Endothelial cell of umbilical vein (primary cell): ENCODE data around the gene BMX. TPM values are rescaled to one million over a fixed set of nuclear protein-coding genes. Genes with fewer than 3 reads are reported as not detected.

Experiments
- BruUV-seq: library from RNA; stranded (reverse); fragments of 400-500 nt; replicated peaks from 2 replicates; lab custom pipeline; 2021; lab: Mats Ljungman, UMichigan
- CTCF ChIA-PET: fragments of 300-600, 350-600 bp; sonication (Branson Sonifier 250); formaldehyde crosslinking; loops from one replicate; lab custom pipeline; 2021; ENCODE audit warnings: antibody characterized with exemption, inconsistent platforms; lab: Charles Lee
- POLR2A ChIA-PET: fragments of 300-600, 350-600 bp; sonication (Branson Sonifier 250); formaldehyde crosslinking; loops from one replicate; lab custom pipeline; 2021; ENCODE audit warnings: antibody characterized with exemption, inconsistent platforms; lab: Charles Lee
- DNase-seq: peaks from one replicate; pipeline ENCODE4 v3.0.0-alpha.2; 2011; ENCODE audit warnings: low read depth, low spot score
- FAIRE-seq: peaks from 2 replicates; lab custom pipeline; 2011; peaks lifted over from hg19 to GRCh38; lab: Jason Lieb, UNC
- H2AFZ ChIP-seq: 2 replicates; pipeline ENCODE4 v1.6.0; 2012; ENCODE audit warnings: low read depth, low read length, control low read depth, inconsistent platforms
- H3K27ac ChIP-seq: 2 replicates; pipeline ENCODE4 v1.5.1; 2011; ENCODE audit warnings: low read depth, mild to moderate bottlenecking, control low read depth, low read length, moderate library complexity; ENCODE audit not compliant: insufficient read depth
- H3K27me3 ChIP-seq, 2 experiments: 2 replicates each; pipeline versions ENCODE4 v1.6.0 to v1.6.1; 2011; ENCODE audit warnings: low read length in 2 of 2, mixed read lengths in 1 of 2; ENCODE audit not compliant: control insufficient read depth in 2 of 2, insufficient read depth in 2 of 2
- H3K36me3 ChIP-seq, 2 experiments: 2 replicates in 1 of 2; 3 replicates in 1 of 2; pipeline ENCODE4 v1.5.1; 2011; ENCODE audit warnings: low read length in 2 of 2, mild to moderate bottlenecking in 1 of 2, moderate library complexity in 1 of 2; ENCODE audit not compliant: control insufficient read depth in 2 of 2, insufficient read depth in 2 of 2; ENCODE audit errors: extremely low read depth in 1 of 2
- H3K4me1 ChIP-seq: 3 replicates; pipeline ENCODE4 v1.5.1; 2011; ENCODE audit warnings: mild to moderate bottlenecking, low read length; ENCODE audit not compliant: control insufficient read depth, insufficient read depth; ENCODE audit errors: extremely low read depth
- H3K4me2 ChIP-seq: 2 replicates; pipeline ENCODE4 v1.6.1; 2011; ENCODE audit warnings: low read length, control low read depth, mixed read lengths; ENCODE audit not compliant: insufficient read depth
- H3K4me3 ChIP-seq, 3 experiments: fragments of 200-600 bp in 1 of 3; sonication (generic), shearing (Covaris generic) in 1 of 3; replicated peaks in 1 of 3; 2 replicates each; pipeline ENCODE4 v1.5.1; 2011 to 2016; ENCODE audit warnings: control low read depth in 3 of 3, low read length in 3 of 3, mild to moderate bottlenecking in 2 of 3, inconsistent platforms in 1 of 3, low read depth in 1 of 3, moderate library complexity in 1 of 3; ENCODE audit not compliant: insufficient read depth in 1 of 3
- H3K79me2 ChIP-seq: 2 replicates; pipeline ENCODE4 v1.6.0; 2012; ENCODE audit warnings: low read length, inconsistent platforms; ENCODE audit not compliant: control insufficient read depth, insufficient read depth
- H3K9ac ChIP-seq: replicated peaks from 2 replicates; pipeline ENCODE3; 2011; ENCODE audit warnings: low read length, control low read depth; ENCODE audit not compliant: insufficient read depth; ENCODE audit errors: extremely low read depth
- H3K9me1 ChIP-seq: replicated peaks from 3 replicates; pipeline ENCODE4 v1.6.0; 2011; ENCODE audit warnings: mild to moderate bottlenecking, low read length; ENCODE audit not compliant: control insufficient read depth, insufficient read depth; ENCODE audit errors: extremely low read depth
- H3K9me3 ChIP-seq: replicated peaks from 2 replicates; pipeline ENCODE4 v1.5.1; 2012; ENCODE audit warnings: low read length, inconsistent platforms; ENCODE audit not compliant: control insufficient read depth, insufficient read depth
- H4K20me1 ChIP-seq: replicated peaks from 2 replicates; pipeline ENCODE3; 2011; ENCODE audit warnings: mild to moderate bottlenecking, low read length; ENCODE audit not compliant: control insufficient read depth, insufficient read depth; ENCODE audit errors: extremely low read depth
- EZH2 ChIP-seq: IDR thresholded peaks from 2 replicates; pipeline ENCODE4 v1.6.1; 2012; ENCODE audit warnings: borderline replicate concordance, low read depth, mild to moderate bottlenecking, moderate library complexity, low read length, inconsistent platforms; ENCODE audit not compliant: severe bottlenecking
- FOS ChIP-seq: IDR thresholded peaks from 2 replicates; pipeline ENCODE4 v1.6.1; 2011; ENCODE audit warnings: mild to moderate bottlenecking, low read length, moderate library complexity, borderline replicate concordance; ENCODE audit not compliant: insufficient read depth
- GATA2 ChIP-seq: IDR thresholded peaks from 2 replicates; pipeline ENCODE4 v1.7.0; 2011; ENCODE audit warnings: low read depth, mild to moderate bottlenecking, moderate library complexity, mixed read lengths, low read length; ENCODE audit not compliant: insufficient read length, insufficient read depth
- JUN ChIP-seq: IDR thresholded peaks from 2 replicates; pipeline ENCODE4 v1.6.1; 2011; ENCODE audit warnings: borderline replicate concordance, low read depth; ENCODE audit not compliant: insufficient read length, insufficient read depth
- MYC ChIP-seq: IDR thresholded peaks from one replicate; pipeline ENCODE4 v1.6.1; 2011; ENCODE audit warnings: mild to moderate bottlenecking, low read depth, low read length
- POLR2A ChIP-seq: IDR thresholded peaks from 2 replicates; pipeline ENCODE4 v1.6.1; 2012; ENCODE audit warnings: low read depth, mild to moderate bottlenecking, control low read depth, low read length
- POLR2AphosphoS5 ChIP-seq: IDR thresholded peaks from 2 replicates; pipeline ENCODE4 v1.6.1; 2012; ENCODE audit warnings: low read depth, mild to moderate bottlenecking, control low read depth, low read length, moderate library complexity; ENCODE audit not compliant: insufficient read depth
- dilution Hi-C: fragments of 300-500 bp; cut with MboI; formaldehyde crosslinking; loops from one replicate; pipeline ENCODE4 v1.15.0; 2019; ENCODE audit warnings: low sequenced_read_pairs; ENCODE audit not compliant: extremely low pct_ligation_motif_present
- intact Hi-C: fragments of 100-400 bp; cut with micrococcal nuclease; formaldehyde crosslinking; loops from one replicate; pipeline ENCODE4 v1.10.0; 2022
- polyA plus RNA-seq, 4 experiments: library from polyadenylated mRNA; depleted of rRNA in 3 of 4; stranded (reverse) in 3 of 4; unstranded in 1 of 4; fragments of >200 nt; gene quantifications; 2 replicates each; pipeline versions ENCODE4 v1.2.1 to v1.2.3, GENCODE V29; 2011 to 2012; ENCODE audit warnings: missing spikeins in 1 of 4
- total RNA-seq: library from RNA; stranded (reverse); gene quantifications from 2 replicates; pipeline ENCODE4 v1.2.3, GENCODE V29; 2021
- TF ChIP-seq, protein P1 (sequence below): IDR thresholded peaks from 2 replicates; pipeline ENCODE4 v1.6.1; 2011; ENCODE audit not compliant: insufficient read depth, insufficient read length
- TF ChIP-seq, protein P2 (sequence below), 2 donors: IDR thresholded peaks; 1 replicate in 1 of 2; 2 replicates in 1 of 2; pipeline ENCODE4 v1.5.1; 2011; ENCODE audit warnings: low read length in 2 of 2, mild to moderate bottlenecking in 2 of 2, moderate library complexity in 2 of 2, control low read depth in 1 of 2, inconsistent platforms in 1 of 2, low read depth in 1 of 2; ENCODE audit not compliant: insufficient read depth in 1 of 2; ENCODE audit errors: extremely low read depth in 1 of 2

Gene BMX
- total and polyA plus RNA-seq, 2 donors (not counting 3 experiments of a cell fraction or from before 2014, with no cell fraction given) = 49.8 to 105 TPM

GRCh38 chrX:15600049-15600448 is 99.4 kb downstream of the BMX start:
- Histone ChIP-seq H3K4me2 (no peak overlapping the region), H3K4me3 (no peak overlapping the region), H3K9ac (no peak overlapping the region), H3K36me3 (no peaks in the 10 kb centered on the region), H4K20me1 (no peaks in the 10 kb centered on the region), H3K79me2 (no peaks in the 10 kb centered on the region), H3K9me1 (no peaks in the 10 kb centered on the region), H3K9me3 (no peaks in the 10 kb centered on the region), H3K4me1 (no peaks in the 10 kb centered on the region), H3K27me3 (no peaks in the 10 kb centered on the region), H3K27ac (no peak overlapping the region), H2AFZ (no peak overlapping the region)
- TF ChIP-seq POLR2AphosphoS5 (no peak), POLR2A (no peak), EZH2 (no peak), MYC (no peak), JUN (no peak), FOS (no peak), GATA2 (no peak)
- TF ChIP-seq, protein P1, sequence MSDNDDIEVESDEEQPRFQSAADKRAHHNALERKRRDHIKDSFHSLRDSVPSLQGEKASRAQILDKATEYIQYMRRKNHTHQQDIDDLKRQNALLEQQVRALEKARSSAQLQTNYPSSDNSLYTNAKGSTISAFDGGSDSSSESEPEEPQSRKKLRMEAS = no peak
- TF ChIP-seq, protein P2, sequence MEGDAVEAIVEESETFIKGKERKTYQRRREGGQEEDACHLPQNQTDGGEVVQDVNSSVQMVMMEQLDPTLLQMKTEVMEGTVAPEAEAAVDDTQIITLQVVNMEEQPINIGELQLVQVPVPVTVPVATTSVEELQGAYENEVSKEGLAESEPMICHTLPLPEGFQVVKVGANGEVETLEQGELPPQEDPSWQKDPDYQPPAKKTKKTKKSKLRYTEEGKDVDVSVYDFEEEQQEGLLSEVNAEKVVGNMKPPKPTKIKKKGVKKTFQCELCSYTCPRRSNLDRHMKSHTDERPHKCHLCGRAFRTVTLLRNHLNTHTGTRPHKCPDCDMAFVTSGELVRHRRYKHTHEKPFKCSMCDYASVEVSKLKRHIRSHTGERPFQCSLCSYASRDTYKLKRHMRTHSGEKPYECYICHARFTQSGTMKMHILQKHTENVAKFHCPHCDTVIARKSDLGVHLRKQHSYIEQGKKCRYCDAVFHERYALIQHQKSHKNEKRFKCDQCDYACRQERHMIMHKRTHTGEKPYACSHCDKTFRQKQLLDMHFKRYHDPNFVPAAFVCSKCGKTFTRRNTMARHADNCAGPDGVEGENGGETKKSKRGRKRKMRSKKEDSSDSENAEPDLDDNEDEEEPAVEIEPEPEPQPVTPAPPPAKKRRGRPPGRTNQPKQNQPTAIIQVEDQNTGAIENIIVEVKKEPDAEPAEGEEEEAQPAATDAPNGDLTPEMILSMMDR (IDR thresholded peaks at IDR 0.05; ENCODE audit: extremely low read depth in 1 of 2, insufficient read depth in 1 of 2, low read depth in 1 of 2, low read length in 2 of 2) = no peak
- DNase-seq = no peak
- no peak for FAIRE-seq
- dilution Hi-C loops = no loop called here
- no TSS peak for BruUV-seq
- intact Hi-C loops = no loop called here
- ChIA-PET CTCF (no interaction called here), POLR2A (no interaction called here)
